Lung (tissue), 12 donors: ENCODE data around the gene PDE9A. TPM values are rescaled to one million over a fixed set of nuclear protein-coding genes. Genes with fewer than 3 reads are reported as not detected.
A peak's percentile ranks its signal among the peaks of the same experiment; 100 is the strongest.

Experiments used
- ATAC-seq: fragments of 200-7000 bp; cut with Tn5 transposase; one replicate; pipeline ENCODE4 v1.9.1; 2020; ENCODE audit warnings: moderate number of reproducible peaks; ENCODE audit not compliant: insufficient read depth, low FRiP score
- DNase-seq, 3 donors: peaks; one replicate each; pipeline ENCODE4 v3.0.0-alpha.2; 2013 to 2017
- H3K27ac ChIP-seq, 2 donors: one replicate each; pipeline ENCODE4 v1.5.1; 2013; ENCODE audit warnings: mild to moderate bottlenecking in 2 of 2, moderate library complexity in 2 of 2, control low read depth in 1 of 2, inconsistent platforms in 1 of 2, low read depth in 1 of 2, low read length in 1 of 2
- H3K27me3 ChIP-seq, 3 donors: one replicate each; pipeline ENCODE4 v1.5.1; 2013; ENCODE audit warnings: low read length in 2 of 3; ENCODE audit not compliant: control insufficient read depth in 3 of 3, insufficient read depth in 3 of 3
- H3K36me3 ChIP-seq, 4 donors: one replicate each; pipeline ENCODE4 v1.5.1; 2013; ENCODE audit warnings: low read length in 4 of 4, mild to moderate bottlenecking in 1 of 4, moderate library complexity in 1 of 4; ENCODE audit not compliant: control insufficient read depth in 4 of 4, insufficient read depth in 4 of 4
- H3K4me1 ChIP-seq, 5 donors: one replicate each; pipeline ENCODE4 v1.5.1; 2013; ENCODE audit warnings: low read length in 5 of 5, mild to moderate bottlenecking in 2 of 5, moderate library complexity in 1 of 5; ENCODE audit not compliant: control insufficient read depth in 5 of 5, insufficient read depth in 5 of 5
- H3K4me3 ChIP-seq: one replicate; pipeline ENCODE4 v1.5.1; 2013; ENCODE audit warnings: mild to moderate bottlenecking, control low read depth, moderate library complexity
- H3K9ac ChIP-seq, 2 donors: one replicate each; pipeline ENCODE4 v1.5.1; 2013; ENCODE audit warnings: low read length in 2 of 2, control low read depth in 1 of 2; ENCODE audit not compliant: insufficient read depth in 1 of 2
- H3K9me3 ChIP-seq, 4 donors: one replicate each; pipeline ENCODE4 v1.5.1; 2013; ENCODE audit warnings: low read length in 3 of 4, mild to moderate bottlenecking in 1 of 4, moderate library complexity in 1 of 4; ENCODE audit not compliant: control insufficient read depth in 4 of 4, insufficient read depth in 3 of 4
- CTCF ChIP-seq: IDR thresholded peaks from 2 replicates; pipeline ENCODE4 v1.5.1; 2012; ENCODE audit warnings: mild to moderate bottlenecking; ENCODE audit errors: control extremely low read depth, extremely low read depth
- WGBS, 2 donors: extraction: QIAGEN DNeasy Blood & Tissue Kit; methylation state at CpG; one replicate each; pipeline ENCODE4 v1.1.7; 2013; 5-methylcytosine and 5-hydroxymethylcytosine counted together
- polyA plus RNA-seq, 2 donors: library from polyadenylated mRNA; stranded (reverse); fragments of 200-250 nt; gene quantifications; one replicate each; pipeline ENCODE4 v1.2.1, GENCODE V29; 2013
- total RNA-seq, 2 donors: library from RNA; depleted of rRNA in 1 of 2; stranded (reverse); fragments of >200 nt in 1 of 2; gene quantifications; one replicate each; pipeline ENCODE4 v1.2.1, GENCODE V29; 2014 to 2021
- donor health status: control.
- donor health status: control.
- donor health status: Bipolar disorder and iron deficiency.
- donor health status: healthy.
- donor health status: DM: yes; HTN: yes; CAD: no.

Gene PDE9A
- total and polyA plus RNA-seq, 4 donors: 5.3 to 17.0 (median 6.9) TPM

DNA sequence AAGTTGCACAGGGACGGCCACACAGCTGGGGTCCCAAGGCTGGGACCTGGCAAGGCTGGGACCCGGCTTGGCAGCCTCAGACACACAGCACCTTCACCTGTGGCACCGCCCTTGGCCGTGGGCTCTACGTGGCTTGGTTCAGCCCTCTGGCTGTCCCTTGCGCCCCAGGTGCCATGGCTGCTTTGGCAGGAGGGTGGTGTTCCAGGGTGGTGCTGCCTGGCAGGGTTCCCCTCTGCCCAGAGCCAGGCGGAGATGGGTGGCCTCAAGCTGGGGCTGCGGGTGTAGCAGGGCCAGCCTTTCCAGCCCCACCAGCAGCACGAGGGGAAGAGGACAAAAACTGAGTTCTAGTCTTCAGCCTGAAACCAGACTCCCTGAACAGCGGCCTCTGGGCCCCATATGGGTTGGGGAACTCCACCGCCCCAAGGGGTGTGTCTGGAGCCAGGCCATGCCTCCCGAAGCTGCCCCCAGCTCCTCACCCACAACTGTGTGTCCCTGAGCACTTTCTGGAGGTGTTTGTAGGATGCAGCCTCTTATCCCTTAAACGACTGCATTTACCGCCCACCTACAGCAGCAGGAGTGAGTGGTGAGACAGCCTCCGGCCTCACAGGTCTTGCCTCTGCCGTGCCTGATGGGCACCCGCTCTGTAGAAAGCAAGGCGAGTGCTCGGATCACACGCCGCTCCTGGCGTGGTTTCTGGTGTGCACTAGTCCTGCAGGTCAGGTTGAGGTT lies 92.3 kb downstream of the PDE9A start:
- H3K9me3 ChIP-seq: no peaks in the 10 kb centered on the region
- H3K27ac ChIP-seq: no peak overlapping the region
- TF ChIP-seq CTCF: no peak
- ATAC-seq (no peak), DNase-seq (no peak)
- H3K4me3 ChIP-seq: no peak overlapping the region
- no peaks in the 10 kb centered on the region for H3K27me3 ChIP-seq
- WGBS, 2 donors: 80 to 86% methylated on average over 22 of the region's 22 CpGs
- H3K9ac ChIP-seq: no peak overlapping the region
- peaks cover 0 to 4% (median 0%) of the 10 kb centered on the region in 4 donors for H3K36me3 ChIP-seq
- H3K4me1 ChIP-seq: peaks cover 0 to 10% (median 0%) of the 10 kb centered on the region in 5 donors

GRCh38 chr21:42746240-42746592 lies 92.8 kb downstream of the PDE9A start:
- H3K4me1 ChIP-seq: peaks cover 0 to 10% (median 0%) of the 10 kb centered on the region in 5 donors
- H3K9me3 ChIP-seq: no peaks in the 10 kb centered on the region
- peaks cover 0 to 4% (median 0%) of the 10 kb centered on the region in 4 donors for H3K36me3 ChIP-seq
- TF ChIP-seq CTCF: no peak
- DNase-seq (no peak), ATAC-seq (no peak)
- 62 to 66% methylated on average over 7 of the region's 7 CpGs for WGBS, 2 donors
- H3K4me3 ChIP-seq: no peak overlapping the region
- H3K27me3 ChIP-seq: no peaks in the 10 kb centered on the region
- no peak overlapping the region for H3K9ac ChIP-seq
- H3K27ac ChIP-seq: peak overlapping the region in 1 of 2 donors; percentile 71

DNA sequence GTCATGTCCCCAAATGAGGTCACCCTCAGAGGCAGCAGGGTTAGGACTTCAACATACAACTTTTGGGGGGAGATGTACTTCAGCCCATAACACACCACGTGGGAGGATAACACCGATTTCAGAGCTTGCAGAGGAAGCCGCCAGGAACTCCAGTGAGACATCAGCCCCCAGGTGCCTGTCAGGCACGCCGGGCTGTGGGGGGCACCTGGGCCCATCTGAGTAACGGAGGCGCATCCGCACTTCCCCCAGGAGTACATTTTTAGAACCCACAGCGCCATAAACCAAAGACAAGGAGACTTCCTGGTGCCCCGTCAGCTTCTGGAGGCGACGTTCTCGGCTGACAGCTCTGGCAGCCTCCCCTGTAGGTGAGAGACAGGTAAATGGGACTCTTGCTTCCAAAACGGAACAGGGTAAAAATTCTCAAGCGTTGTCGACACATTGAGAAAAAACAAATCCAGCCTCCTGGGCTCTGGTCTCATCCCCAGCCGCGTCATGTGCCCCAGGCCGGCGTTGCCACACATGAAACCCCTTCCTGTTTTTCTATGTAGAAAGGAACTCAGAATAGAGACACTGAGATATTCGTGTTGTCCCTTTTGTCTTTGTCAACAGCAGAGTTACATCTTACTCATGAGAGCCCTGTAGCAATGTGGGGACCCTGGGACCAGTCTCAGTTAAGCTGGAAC lies 93.3 kb downstream of the PDE9A start:
- H3K4me3 ChIP-seq: no peak overlapping the region
- no peaks in the 10 kb centered on the region for H3K27me3 ChIP-seq
- H3K27ac ChIP-seq: peak overlapping the region in 1 of 2 donors; percentile 71
- H3K36me3 ChIP-seq: peaks cover 0 to 4% (median 0%) of the 10 kb centered on the region in 4 donors
- WGBS, 2 donors: 28 to 63% methylated on average over 21 of the region's 21 CpGs
- DNase-seq (no peak), ATAC-seq (no peak)
- no peak overlapping the region for H3K9ac ChIP-seq
- TF ChIP-seq CTCF: no peak
- peaks cover 0 to 10% (median 0%) of the 10 kb centered on the region in 5 donors for H3K4me1 ChIP-seq
- no peaks in the 10 kb centered on the region for H3K9me3 ChIP-seq
